Activated CD8-positive, alpha-beta memory T cell treated with anti-CD3 and anti-CD28 coated beads, Interleukin-2, amount 50 U/mL, for 48 hours (primary cell): ENCODE results near the gene ZFR2.
A peak's percentile ranks its signal among the peaks of the same experiment; 100 is the strongest.
"Not testable (repeated sequence)": the region's sequence is repeated elsewhere in the genome, so short reads cannot be mapped to it uniquely, and the experiment has no call there.

ENCODE experiments used
- DNase-seq: peaks from one replicate; pipeline ENCODE4 v3.0.0-alpha.2; 2020

The ZFR2 gene

DNA sequence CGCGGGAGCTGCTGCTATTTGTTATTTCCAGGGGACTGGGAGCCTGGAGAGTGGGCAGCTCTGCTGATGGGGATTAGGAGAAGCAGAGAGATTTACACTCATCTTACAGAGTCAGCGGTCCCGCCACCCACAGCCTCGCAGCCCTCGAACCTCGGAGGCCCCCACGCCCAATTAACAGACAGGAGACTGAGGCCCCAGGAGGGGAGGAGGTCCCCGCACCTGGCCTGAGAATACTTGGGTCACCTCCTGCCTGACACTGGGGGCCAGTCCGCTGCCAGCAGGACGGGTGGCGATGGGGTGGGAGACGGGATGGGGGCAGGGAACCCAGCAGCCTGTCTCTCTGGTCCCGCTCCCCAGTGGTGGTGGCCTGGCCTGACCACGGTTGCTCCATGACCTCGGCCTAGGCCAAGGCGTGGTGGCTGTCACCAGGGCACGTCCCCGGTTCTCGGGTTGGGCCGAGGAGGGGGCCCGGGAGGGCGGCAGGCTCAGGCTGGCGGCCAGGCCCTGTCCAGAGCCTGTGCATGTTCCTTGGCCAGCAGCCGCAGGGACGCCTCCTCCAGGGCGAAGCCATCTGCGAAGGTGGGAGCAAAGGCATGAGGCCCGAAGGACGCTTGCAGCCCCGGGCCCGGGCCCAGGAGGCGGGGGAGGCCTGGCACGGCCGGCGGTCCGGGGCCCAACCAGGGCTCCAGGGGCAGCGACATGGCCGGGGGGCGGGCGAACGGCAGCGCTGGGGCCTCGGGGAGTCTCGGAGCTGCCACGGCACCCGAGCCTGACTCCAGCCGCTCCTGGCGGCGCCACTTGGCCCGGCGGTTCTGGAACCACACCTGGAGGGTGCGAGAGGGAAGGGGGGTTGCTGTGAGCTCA lies 98.5 kb downstream of the ZFR2 start:
- no peak for DNase-seq

DNA sequence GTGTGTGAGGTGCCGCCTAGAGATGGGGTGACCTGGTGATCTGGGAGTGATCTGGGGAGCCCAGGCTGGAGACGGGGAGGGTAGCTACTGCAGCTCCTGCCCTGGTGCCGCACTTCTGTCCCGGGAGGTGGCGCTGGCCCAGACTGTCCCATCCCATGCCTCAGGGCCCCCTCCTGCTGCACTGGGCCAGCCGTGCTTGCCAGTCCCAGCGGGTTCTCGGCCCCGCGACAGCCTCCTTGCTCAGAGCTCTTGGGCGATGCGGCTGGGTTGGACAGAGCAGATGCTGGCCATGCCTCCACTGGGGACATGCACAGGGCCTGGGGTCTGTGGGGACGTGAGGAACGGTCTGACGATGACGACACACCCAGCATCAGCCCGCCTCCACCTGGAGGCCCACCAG lies 99.3 kb downstream of the ZFR2 start:
- no peak for DNase-seq

- DNase-seq, result no peak
Measured at GRCh38 chr19:3768748-3769099, 100.1 kb downstream of the ZFR2 start.

DNA sequence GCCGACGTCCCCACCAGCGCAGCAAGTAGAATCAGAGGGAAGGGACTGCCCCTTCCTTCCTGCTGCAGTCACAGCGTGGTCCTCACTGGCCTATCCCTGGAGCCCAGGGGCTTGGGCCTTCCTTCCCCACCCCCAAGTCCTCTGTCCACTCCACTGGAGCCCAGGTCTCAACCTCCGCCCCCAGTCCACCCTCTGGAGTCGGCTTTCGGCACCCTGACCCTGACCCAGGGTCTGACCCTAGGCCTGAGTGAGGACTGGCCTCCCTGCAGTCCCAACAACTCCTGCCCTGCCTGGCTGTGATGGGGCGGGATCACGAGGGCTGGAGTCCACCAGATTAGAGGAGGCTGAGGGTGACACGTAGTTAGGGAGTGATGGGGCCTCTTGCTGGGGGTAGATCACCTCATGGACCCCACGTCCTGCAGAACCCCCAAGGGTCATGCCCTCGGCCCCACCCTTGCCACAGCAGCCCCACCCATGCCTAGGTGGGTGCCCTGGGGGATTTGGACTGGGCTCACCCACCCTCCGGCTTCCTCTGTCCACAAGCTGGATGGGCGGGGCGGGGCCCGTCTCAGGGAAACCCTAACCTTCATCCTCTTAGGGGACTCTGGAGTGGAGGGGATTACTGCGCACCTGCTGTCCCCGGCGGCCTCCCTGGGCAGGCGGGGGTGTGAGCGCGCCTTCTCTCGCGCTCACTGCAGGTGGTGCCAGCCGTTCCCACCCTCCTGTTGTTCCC lies 100.7 kb downstream of the ZFR2 start:
- DNase-seq, result no peak

DNA sequence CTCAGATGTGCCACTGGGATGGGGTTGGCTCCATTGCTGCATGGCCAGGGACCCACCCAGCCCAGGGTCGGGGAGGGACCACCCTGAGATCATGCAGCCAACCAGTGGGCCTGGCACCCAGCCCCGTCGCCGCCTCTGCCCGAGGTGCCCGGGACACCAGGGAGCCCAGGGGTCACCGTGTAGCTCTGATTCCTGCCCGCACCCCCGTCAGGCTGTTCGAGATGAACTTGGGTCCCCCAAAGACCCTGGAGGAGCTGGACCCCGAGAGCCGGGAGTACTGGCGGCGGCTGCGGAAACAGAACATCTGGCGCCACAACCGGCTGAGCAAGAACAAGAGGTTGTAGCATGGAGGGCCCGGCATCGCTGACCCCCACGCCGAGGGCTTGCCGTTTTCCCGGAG lies 101.8 kb downstream of the ZFR2 start:
- DNase-seq, result no peak

DNA sequence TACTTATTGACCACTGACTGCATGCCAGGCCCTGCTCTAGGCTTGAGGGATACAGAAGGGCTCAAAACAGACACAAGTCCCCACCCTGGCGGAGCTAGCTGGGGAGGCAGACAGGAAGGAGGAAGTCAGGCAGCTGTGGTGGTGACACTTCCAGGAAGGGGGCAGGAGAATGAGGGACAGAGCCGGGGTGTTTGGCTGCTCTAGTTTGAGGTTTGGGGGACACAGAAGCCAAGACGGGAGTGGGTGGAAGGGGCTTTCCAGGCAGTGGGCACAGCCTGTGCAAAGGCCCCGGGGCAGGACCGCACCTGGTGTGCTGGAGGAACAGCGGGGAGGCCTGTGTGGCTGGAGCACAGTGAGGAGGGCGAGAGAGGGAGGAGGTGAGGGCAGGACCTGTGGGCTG lies 102.3 kb downstream of the ZFR2 start:
- DNase-seq, result no peak

DNA sequence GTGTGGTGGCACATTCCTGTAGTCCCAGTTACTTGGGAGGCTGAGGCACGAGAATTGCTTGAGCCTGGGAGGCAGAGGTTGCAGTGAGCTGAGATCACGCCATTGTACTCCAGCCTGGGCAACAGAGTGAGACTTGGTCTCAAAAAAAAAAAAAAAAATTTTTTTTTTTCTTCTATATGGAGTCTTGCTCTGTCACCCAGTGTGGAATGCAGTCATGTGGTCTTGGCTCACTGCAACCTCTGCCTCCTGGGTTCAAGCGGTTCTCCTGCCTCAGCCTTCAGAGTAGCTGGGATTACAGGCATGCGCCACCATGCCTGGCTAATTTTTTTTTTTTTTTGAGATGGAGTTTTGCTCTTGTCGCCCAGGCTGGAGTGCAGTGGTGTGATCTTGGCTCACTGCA lies 103.1 kb downstream of the ZFR2 start:
- not testable (repeated sequence) for DNase-seq

DNA sequence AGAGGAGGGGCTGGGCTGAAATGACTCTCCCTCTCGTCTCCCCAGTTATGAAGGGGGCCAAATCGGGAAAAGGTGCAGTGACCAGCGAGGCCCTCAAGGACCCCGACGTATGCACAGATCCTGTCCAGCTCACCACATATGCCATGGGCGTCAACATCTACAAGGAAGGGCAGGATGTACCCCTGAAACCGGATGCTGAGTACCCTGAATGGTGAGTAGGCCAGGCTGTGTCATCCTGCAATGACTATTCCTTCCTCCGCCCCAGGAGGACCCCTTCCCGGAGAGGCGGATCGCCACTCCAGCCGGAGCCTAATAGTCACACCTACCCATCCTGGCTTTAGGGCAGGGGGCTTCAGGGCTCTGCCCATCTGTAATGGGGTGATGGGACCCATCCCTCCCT lies 103.7 kb downstream of the ZFR2 start:
- DNase-seq, result no peak

GRCh38 chr19:3762501-3763459 lies 106.1 kb downstream of the ZFR2 start, which contains the start of gene MRPL54:
Gene MRPL54, plus strand, starts transcription at chr19:3762682. Its CDS starts 19 bp downstream, at chr19:3762701.
- peak; percentile 99 for DNase-seq

DNA sequence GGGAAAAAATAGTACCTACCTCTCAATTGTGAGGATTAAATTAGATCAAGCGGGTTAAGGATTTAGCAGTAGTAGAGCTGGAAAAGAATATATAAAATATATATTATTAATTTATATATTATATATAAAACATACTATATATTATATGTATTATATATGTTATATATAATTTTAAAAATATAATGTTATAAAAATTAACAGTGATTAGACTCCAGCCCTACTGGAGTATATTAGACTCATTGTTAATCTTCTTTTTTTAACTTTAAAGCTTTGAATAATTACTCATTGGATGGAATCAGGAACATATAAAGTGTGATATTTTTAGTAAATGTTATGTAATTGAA lies 106.7 kb downstream of the ZFR2 start:
- DNase-seq, result no peak

- DNase-seq, result peak; percentile 99
Measured at GRCh38 chr19:3761382-3762129, 107.3 kb downstream of the ZFR2 start, which contains the start of gene APBA3. Gene APBA3, minus strand, starts transcription at chr19:3761692. Its CDS starts 1,428 bp downstream, at chr19:3760264.

DNA sequence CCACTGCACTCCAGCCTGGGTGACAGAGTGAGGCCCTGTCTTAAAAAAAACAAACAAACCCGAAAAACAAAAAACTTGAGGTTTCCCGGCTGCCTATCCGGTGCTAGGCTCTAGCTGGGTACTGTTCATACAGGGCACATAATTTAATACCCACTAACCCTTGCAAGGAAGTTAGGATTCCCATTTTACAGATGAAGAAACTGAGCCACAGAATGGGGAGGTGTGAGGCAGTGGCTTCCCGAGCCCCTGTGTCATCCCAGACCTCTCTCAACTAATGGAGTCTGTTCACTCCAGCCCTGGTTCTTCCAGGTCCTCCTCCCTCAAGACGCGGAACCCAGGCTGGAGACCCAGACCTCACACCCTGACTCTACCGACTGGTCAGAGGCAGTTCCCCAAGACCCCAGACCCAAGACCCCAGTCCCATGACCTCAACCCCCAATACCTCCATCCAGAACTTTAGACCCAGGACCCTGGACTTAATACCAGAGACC lies 107.9 kb downstream of the ZFR2 start:
- no peak for DNase-seq

DNA sequence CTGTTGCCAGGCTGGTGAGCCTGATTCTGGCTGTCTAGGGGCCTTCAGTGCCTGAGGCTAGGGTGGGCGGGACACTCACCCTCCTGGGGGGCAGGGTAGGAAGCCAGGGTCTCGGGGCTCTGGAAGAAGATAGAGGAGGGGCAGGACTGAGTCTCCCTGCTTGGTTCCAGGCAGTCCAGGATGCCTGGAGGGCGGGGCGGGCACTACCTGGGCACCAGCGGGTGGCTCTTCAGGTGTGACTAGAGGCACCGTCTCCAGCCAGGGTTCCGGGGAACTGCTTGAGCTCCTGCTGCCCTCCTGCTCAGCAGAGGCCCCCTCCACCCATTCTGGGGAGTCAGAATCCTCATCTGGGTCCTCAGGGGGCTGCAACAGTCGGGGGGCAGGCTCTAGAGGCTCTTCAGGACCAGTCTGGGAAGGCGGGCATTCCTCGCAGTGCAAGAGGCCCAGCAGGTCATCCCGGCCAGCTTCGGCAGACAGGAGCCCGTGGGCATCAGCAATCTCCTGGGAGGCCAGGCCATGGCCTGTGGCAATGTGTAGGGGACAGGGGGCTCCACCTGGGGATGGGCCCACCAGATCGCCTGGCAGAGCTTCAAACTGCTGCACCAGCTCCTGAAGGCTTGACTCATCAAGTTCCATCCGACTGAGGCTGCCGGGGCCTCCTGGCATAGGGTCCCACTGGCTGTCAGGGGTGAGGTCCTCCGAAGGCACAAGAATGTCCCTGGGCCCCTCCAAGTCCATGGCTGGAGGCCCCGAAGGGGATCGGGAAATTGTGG lies 109.2 kb downstream of the ZFR2 start:
- DNase-seq, result no peak

- DNase-seq, result not testable (repeated sequence)
Measured at GRCh38 chr19:3758297-3758696, 110.5 kb downstream of the ZFR2 start.

DNA sequence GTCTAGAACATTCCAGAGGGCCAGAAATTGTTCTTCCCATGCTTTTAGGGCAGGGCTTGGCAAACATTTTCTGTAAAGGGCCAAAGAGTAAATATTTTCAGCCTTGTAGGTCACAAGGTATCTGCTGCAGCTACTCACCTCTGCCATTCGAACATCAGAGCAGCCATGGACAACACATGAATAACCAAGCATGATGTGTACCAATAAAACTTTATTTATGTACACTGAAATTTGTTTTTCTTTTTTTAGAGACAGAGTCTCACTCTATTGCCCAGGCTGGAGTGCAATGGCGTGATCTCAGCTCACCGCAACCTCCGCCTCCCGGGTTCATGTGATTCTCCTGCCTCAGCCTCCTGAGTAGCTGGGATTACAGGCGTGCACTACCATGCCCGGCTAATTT lies 111.1 kb downstream of the ZFR2 start:
- not testable (repeated sequence) for DNase-seq
